Measurements from ENCODE around the gene KBTBD3.

- TF ChIP-seq POLR2A (IDR thresholded peaks at IDR 0.05; ENCODE audit: low read depth, low read length) (no peak), RCOR1 (IDR thresholded peaks at IDR 0.05; ENCODE audit: insufficient replicate concordance, low read length) (no peak), USF2 (IDR thresholded peaks at IDR 0.05; ENCODE audit: low read depth, low read length) (no peak), CTCF (conservative IDR thresholded peaks at IDR 0.05; ENCODE audit: low read depth, low read length) (no peak), BHLHE40 (IDR thresholded peaks at IDR 0.05; ENCODE audit: low read depth, low read length) (no peak), MAZ (IDR thresholded peaks at IDR 0.05; ENCODE audit: borderline replicate concordance, low read depth, low read length) (no peak), RAD21 (IDR thresholded peaks at IDR 0.05; ENCODE audit: low read length) (no peak), RFX5 (IDR thresholded peaks at IDR 0.05; ENCODE audit: low read depth, low read length) (no peak), CHD1 (IDR thresholded peaks at IDR 0.05; ENCODE audit: low read depth, low read length) (no peak)
- TF ChIP-seq, protein P1, sequence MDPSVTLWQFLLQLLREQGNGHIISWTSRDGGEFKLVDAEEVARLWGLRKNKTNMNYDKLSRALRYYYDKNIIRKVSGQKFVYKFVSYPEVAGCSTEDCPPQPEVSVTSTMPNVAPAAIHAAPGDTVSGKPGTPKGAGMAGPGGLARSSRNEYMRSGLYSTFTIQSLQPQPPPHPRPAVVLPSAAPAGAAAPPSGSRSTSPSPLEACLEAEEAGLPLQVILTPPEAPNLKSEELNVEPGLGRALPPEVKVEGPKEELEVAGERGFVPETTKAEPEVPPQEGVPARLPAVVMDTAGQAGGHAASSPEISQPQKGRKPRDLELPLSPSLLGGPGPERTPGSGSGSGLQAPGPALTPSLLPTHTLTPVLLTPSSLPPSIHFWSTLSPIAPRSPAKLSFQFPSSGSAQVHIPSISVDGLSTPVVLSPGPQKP (IDR thresholded peaks at IDR 0.05; ENCODE audit: borderline replicate concordance, low read depth, low read length) = no peak
Observed at GRCh38 chr11:106061249-106061784, 15.8 kb downstream of the KBTBD3 start.

All from IMR-90 (cell line).